ENCODE results near the gene GLDC.

GRCh38 chr9:6590772-6591384, 54.7 kb downstream of the GLDC start:
- no peak for TF ChIP-seq EP300 (IDR thresholded peaks at IDR 0.05)
- no peak for TF ChIP-seq CTCF (IDR thresholded peaks at IDR 0.05)

Measured in ovary (tissue), 3 donors.